ENCODE results near the gene VTCN1.
"Not testable (repeated sequence)": the region's sequence is repeated elsewhere in the genome, so short reads cannot be mapped to it uniquely, and the experiment has no call there.

The VTCN1 gene

GRCh38 chr1:117210831-117211261 lies at the start of gene VTCN1:
VTCN1 (minus strand) TSS chr1:117210927; CDS start chr1:117210855, 72 bp downstream.
- no peak for DNase-seq (ENCODE audit: low spot score)

DNA sequence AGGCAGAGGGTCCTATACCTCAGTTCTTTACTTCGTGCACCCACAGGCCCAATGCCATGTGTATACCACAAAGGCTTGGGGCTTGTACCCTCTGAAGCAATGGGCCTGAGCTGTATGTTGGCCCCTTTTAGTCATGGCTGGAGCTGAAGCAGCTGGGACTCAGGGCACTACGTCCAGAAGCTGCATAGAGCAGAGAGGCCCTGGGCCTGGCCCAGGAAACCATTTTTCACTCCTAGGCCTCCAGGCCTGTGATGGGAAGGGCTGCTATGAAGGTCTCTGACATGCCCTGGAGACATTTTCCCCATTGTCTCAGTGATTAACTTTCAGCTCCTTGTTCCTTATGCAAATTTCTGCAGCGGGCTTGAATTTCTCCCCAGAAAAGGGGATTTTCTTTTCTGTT lies 48.1 kb upstream of the VTCN1 start:
- no peak for DNase-seq (ENCODE audit: low spot score)

GRCh38 chr1:117258075-117258474 lies 47.3 kb upstream of the VTCN1 start:
- DNase-seq (ENCODE audit: low spot score) = not testable (repeated sequence)

DNA sequence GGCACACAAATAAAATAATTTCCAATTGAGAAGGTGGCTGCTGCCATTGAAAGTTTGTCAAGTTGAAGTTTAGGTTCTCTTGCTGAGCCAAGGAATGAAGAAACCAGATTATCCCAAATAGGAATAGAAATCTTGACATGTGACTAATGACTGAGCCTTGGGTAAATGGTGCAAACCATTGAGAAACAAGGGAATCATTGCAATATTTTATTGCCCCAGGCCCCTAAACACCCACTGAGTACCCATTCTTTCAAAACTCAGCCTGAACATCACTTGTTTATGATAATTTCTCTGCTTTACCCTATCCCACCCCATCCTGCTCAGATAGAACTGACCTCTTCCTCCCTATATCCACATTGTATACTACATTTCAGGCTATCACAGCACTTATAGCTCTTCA lies 46.6 kb upstream of the VTCN1 start:
- DNase-seq (ENCODE audit: low spot score) = no peak

DNA sequence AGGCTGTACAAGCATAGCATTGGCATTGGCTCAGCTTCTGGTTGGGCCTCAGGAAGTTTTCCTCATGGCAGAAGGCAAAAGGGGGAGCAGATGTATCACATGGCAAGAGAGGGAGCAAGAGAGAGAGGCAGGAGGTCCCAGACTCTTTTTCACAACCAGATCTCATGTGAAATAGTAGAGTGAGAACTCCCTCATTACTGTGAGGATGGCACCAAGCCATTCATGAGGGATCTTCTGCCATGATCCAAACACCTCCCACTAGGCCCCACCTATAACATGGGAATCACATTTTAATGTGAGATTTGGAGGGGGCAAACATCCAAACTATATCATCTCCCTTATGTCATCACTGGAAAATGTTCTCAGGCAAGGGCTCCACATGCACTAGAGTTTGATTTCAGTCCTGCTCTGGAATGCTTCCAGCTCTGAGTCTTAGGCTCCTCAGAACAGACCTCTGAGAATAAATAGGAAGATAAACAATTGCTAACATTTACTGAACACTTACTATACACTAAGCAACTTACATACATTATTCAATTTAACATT lies 39.4 kb upstream of the VTCN1 start:
- no peak for DNase-seq (ENCODE audit: low spot score)

- no peak for DNase-seq (ENCODE audit: low spot score)
Observed at GRCh38 chr1:117244971-117245370, 34.2 kb upstream of the VTCN1 start.

- no peak for DNase-seq (ENCODE audit: low spot score)
Observed at GRCh38 chr1:117244306-117244705, 33.6 kb upstream of the VTCN1 start.

- DNase-seq (ENCODE audit: low spot score) = no peak
Observed at GRCh38 chr1:117241512-117241911, 30.8 kb upstream of the VTCN1 start.

DNA sequence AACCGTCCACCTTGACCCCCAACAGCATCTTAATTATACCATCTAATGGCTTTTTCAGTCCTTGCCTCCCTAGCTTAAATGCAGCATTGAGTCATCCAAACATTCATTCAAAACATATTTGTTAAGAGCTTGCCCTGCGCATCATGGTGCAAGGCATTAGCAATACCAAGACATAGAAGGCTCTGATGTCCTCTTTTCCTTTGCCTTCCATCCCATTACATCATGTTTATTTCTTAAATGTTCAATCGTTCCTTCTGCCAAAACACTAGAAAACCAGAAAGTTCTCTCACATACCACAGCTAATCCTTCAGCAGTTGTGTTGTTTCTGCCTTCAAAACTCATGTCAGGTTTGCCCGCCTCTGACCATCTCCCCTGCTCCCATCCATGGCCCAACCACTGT lies 29.8 kb upstream of the VTCN1 start:
- no peak for DNase-seq (ENCODE audit: low spot score)

DNA sequence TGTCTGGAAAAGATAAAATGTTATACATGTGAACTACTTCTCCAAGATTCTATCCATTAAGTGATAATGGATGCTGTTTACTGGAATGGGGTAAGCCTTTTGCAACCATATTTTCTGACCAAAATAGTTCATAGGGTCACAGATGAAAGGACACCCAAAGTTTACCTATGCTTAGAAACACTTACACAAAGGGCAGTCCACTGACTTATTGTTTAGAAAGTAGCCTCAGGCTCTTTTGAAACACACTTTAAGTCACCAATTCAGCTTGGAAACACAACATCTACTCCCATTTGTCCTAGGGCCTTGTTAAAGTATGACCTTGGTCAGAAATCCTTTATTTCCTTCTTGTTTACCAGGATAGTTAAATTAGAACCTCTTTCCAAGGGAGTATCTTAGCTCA lies 28.7 kb upstream of the VTCN1 start:
- DNase-seq (ENCODE audit: low spot score) = no peak

DNA sequence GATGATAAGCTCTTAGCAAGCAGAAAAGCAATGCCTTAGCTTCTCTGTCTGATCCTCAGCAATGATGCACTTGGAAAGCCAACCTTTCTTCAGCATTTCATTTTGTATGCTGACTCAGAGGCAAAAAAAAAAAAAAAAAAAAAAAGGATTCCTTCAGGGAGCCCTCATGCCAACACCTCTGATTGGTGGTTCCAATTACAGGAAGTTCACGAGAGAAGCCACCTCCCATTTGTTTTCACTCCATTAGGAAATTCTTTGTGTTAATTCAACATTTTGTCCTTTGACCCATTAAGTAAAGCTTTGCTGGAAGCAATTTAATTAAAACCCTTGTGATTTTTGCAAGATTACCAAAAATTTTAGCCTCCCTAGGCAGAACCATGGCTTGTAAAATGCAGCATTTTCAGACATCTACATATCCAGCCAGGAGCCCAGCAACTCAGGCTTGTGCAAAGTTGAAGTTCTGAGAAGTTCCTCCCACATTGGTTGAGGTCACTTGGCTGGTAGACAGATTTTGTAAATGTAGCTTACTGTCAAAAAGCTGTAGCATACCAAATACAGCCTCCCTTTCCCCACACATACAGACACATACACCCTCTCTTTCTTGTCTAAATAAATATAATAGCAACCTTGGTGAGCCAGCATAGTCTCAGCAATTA lies 27.1 kb upstream of the VTCN1 start:
- DNase-seq (ENCODE audit: low spot score) = no peak

DNA sequence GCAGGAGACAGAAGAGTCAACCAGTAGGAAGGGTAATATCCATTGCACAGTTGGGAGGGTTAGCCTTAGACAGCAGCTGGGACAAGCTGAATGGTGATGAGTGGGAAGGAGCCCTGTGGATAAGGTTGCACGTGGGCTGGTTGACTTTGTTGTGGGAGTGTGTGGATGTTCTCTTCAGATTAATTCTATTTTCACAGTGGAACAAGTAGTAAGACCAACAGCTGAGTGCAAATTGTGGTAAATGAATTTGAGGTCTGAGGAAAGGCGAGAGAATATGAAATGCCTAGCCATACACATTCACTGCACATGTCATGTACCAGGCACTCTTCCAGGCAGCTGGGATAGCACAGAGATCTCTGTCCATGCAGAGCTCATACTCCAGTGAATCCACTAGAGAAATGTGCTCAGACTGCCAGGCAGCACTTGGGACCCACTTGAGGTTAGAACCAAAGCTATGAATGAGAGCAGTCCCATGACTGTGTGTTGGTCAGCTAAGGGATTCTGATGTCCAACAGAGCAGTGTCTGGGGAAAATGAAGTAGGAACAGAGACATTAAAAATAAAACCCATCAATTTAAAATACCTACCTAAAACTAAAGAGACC lies 25.2 kb upstream of the VTCN1 start:
- DNase-seq (ENCODE audit: low spot score) = no peak

DNA sequence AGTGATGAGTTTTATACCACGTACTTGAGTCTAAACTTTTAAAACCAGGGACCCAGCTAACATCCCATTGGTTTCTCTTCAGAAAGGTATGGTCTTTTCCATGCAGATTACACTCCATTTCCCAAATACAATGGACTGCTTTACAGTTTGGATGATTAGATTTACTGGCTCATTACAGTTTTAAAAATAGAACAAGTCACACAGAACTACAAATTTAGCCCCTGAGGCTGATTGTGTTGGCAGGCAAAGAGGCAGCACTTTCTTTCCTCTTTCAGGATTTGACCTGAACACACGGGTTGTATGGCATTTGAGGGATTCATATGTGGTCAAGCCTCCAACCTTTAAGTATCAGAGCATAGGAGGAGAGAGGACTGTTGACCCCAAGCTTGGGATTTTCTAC lies 21.8 kb upstream of the VTCN1 start:
- no peak for DNase-seq (ENCODE audit: low spot score)

DNA sequence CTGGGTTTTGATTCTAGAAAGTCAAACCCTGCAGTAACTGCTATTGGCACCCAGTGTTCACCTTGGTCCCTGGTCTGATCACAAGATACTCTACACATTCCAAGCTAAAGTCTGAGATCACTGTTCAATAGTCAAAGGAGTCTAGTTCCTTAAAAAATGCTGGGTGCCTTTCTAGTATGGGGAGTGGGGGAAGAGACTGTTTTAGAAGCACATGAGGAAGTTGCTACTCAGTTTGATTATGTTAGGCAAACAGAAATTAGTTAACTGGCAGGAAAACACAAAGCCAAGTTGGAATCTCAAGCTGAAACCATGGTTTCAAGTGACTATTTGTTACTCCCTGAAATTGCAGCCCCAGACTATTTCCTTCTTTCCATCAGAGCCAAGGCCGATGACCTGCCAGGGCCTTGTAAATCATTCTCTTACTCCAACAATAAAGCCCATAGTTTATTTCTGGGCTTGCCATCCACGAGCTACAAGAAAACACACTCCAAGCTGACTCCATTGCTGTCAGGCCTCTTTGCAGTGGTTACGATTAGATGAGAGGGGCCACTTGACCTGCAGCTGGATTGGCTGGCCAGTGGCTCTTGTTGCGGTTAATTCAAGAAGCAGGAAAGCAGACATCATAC lies 21.1 kb upstream of the VTCN1 start:
- no peak for DNase-seq (ENCODE audit: low spot score)

GRCh38 chr1:117231312-117231711 lies 20.6 kb upstream of the VTCN1 start:
- no peak for DNase-seq (ENCODE audit: low spot score)

DNA sequence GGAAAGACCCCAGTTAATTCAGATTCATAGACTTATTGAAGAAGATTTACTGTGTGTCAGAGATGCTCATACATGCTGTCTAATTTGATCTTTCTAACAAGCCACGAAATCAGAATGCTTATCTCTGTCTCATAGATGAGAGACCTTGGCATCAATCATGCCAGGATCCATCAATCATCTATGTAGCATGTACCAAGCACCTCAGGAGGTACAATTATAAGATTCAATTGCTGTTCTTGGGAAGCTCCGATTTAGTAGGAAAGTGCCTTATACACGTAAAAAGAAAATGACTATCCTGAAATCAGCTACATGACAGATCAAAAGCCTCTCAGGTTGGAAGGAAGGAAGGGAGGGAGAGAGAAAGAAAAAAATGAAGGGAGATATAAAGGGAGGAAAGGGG lies 18.5 kb upstream of the VTCN1 start:
- DNase-seq (ENCODE audit: low spot score) = no peak

DNA sequence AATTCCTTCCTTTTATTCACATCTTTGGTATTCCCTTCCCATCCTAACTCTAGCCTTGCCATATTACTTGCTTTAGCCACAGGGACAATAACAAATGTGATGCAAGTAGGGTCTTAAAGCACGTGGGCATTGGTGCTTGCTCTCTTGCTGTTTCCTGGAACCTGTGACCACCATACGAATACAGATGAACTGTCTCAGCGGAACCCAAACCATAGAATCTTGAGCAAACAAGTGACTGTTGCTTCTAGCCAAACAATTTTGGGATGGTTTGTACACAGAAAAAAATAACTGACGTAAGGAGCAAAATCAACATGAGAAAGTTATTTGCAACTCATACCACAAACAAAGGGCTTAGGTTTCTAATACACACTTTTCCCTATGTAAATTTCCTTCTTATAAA lies 15.2 kb upstream of the VTCN1 start:
- DNase-seq (ENCODE audit: low spot score) = no peak

GRCh38 chr1:117216718-117217117 lies 6.0 kb upstream of the VTCN1 start:
- no peak for DNase-seq (ENCODE audit: low spot score)

DNA sequence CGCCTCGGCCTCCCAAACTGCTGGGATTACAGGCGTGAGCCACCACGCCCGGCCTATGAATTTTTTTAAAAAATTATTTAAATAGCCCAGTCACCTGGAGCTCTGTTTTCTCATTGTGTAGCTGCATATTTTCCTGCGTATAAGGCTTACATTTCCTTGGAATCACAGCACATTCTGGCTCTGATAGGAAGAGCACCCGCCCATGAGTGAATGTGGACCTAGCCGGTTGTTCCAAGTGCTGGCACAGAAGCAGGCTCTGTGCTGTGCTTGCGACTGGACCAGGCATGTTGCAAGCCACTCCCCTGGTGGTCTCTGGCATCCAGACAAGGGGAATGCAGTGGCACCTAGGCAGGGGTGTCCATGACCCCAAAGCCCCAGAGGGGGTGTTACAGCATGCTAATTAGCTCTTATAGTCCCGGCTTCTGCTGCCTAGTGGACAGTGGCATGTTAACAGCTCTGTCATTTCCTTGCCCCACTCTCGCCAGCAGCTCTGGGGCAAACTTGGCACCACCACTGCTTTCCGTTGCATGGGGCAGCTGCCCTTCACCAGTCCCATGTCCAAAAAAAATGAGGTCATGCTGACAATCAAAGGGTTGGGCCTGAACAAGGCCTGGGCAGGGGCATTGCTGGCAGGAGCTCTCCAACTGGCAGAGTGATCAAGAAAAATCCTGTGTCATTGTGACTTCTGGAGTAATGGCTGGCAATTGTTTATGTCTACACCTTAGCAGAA lies 5.2 kb upstream of the VTCN1 start:
- no peak for DNase-seq (ENCODE audit: low spot score)

- no peak for DNase-seq (ENCODE audit: low spot score)
Observed at GRCh38 chr1:117215019-117215418, 4.3 kb upstream of the VTCN1 start.

DNA sequence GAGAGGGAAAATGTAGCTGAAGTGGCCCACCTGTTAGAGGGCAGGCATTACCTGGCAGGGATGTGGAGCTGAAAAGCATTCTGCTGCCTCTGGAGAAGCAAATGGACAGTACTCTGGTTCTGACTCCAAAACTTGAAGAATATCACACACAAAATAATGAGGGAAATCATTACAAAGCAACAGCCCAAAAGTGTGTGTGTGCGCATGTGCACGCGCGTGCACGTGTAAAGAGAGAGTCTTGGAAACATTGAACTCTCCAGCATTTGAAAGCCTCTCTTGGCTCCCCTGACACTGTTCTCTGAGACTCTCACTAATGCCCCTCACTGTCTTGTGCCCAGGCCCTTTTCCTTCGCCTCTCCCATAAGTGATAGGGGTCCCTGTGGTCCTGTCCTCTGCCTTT lies 2.3 kb upstream of the VTCN1 start:
- no peak for DNase-seq (ENCODE audit: low spot score)

DNA sequence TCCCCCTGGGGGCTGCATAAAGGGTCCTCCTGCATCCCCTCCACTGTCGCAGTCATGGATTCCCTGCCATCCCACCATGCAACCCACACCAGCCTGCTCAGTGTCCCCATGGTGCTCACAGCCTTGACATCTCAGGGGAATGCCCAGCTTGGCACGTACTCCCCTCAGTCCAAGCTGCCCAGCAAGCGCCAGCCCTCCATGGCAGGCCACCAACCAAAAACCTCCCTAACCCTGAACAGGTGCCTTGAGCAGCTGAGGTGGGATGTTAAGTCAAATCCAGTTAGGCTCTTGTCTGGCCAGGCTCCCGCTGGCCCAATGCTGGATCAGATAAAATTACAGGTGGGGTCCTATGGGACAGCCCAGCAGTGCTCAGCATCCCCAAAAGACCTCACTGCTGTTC lies 341 bp downstream of the VTCN1 start:
- no peak for DNase-seq (ENCODE audit: low spot score)

GRCh38 chr1:117209094-117209493 lies 1.6 kb downstream of the VTCN1 start:
- DNase-seq (ENCODE audit: low spot score) = no peak
